SK-N-SH treated with all-trans-retinoic acid at 6 μM for 48 hours (cell line): Measurements from ENCODE around the gene TAF13.

Experiments used
- ATAC-seq: fragments of 200-7000 bp; cut with Tn5 transposase; 3 replicates; pipeline ENCODE4 v1.9.1; 2020; ENCODE audit warnings: mild to moderate bottlenecking, moderate library complexity
- ARNTL ChIP-seq: fragments of 450-650 bp; formaldehyde crosslinking; IDR thresholded peaks from 2 replicates; pipeline ENCODE4 v1.5.0; 2020; ENCODE audit warnings: low read depth, mild to moderate bottlenecking, moderate library complexity, borderline replicate concordance
- BACH2 ChIP-seq: fragments of 250-450 bp; sonication (Bioruptor Pico); IDR thresholded peaks from 2 replicates; pipeline ENCODE4 v1.9.0; 2021; ENCODE audit warnings: mild to moderate bottlenecking, borderline replicate concordance
- CREB5 ChIP-seq: fragments of 250-450 bp; sonication (Bioruptor Pico); IDR thresholded peaks from 2 replicates; pipeline ENCODE4 v1.5.1; 2020; ENCODE audit warnings: low read depth, mild to moderate bottlenecking, moderate library complexity
- CSRNP3 ChIP-seq: fragments of 250-450 bp; sonication (Bioruptor Pico); IDR thresholded peaks from 2 replicates; pipeline ENCODE4 v1.5.1; 2021; ENCODE audit warnings: mild to moderate bottlenecking, moderate library complexity
- ESRRG ChIP-seq: fragments of 250-450 bp; sonication (Bioruptor Pico); IDR thresholded peaks from 2 replicates; pipeline ENCODE4 v1.6.1; 2021; ENCODE audit warnings: mild to moderate bottlenecking
- GLIS3 ChIP-seq: fragments of 250-450 bp; sonication (Bioruptor Pico); IDR thresholded peaks from 2 replicates; pipeline ENCODE4 v1.5.0; 2020; ENCODE audit warnings: mild to moderate bottlenecking, moderate library complexity
- ISL1 ChIP-seq: fragments of 250-450 bp; sonication (Bioruptor Pico); IDR thresholded peaks from 2 replicates; pipeline ENCODE4 v2.1.2; 2022; ENCODE audit warnings: mild to moderate bottlenecking, moderate library complexity
- OSR1 ChIP-seq: fragments of 250-450 bp; sonication (Bioruptor Pico); IDR thresholded peaks from 2 replicates; pipeline ENCODE4 v1.8.0; 2022; ENCODE audit warnings: moderate library complexity, mild to moderate bottlenecking, inconsistent platforms
- PATZ1 ChIP-seq: fragments of 250-450 bp; sonication (Bioruptor Pico); IDR thresholded peaks from 2 replicates; pipeline ENCODE4 v1.8.0; 2020; ENCODE audit warnings: mild to moderate bottlenecking, moderate library complexity, borderline replicate concordance
- POU6F1 ChIP-seq: fragments of 250-450 bp; sonication (Bioruptor Pico); IDR thresholded peaks from 2 replicates; pipeline ENCODE4 v1.8.0; 2021; ENCODE audit warnings: low read depth, mild to moderate bottlenecking, moderate library complexity, borderline replicate concordance
- SNAI2 ChIP-seq: fragments of 250-450 bp; sonication (Bioruptor Pico); IDR thresholded peaks from 2 replicates; pipeline ENCODE4 v1.5.0; 2020; ENCODE audit warnings: mild to moderate bottlenecking, moderate library complexity
- TCF4 ChIP-seq: fragments of 250-450 bp; sonication (Bioruptor Pico); IDR thresholded peaks from 2 replicates; pipeline ENCODE4 v1.8.0; 2021; ENCODE audit warnings: mild to moderate bottlenecking, moderate library complexity, borderline replicate concordance
- TOX ChIP-seq: fragments of 250-450 bp; sonication (Bioruptor Pico); IDR thresholded peaks from 2 replicates; pipeline ENCODE4 v1.8.0; 2021; ENCODE audit warnings: mild to moderate bottlenecking, moderate library complexity, borderline replicate concordance
- TSHZ2 ChIP-seq: fragments of 250-450 bp; sonication (Bioruptor Pico); IDR thresholded peaks from 2 replicates; pipeline ENCODE4 v1.5.0; 2020; ENCODE audit warnings: mild to moderate bottlenecking, moderate library complexity
- ZC3H10 ChIP-seq: fragments of 250-450 bp; sonication (Bioruptor Pico); IDR thresholded peaks from 2 replicates; pipeline ENCODE4 v1.5.1; 2021; ENCODE audit warnings: mild to moderate bottlenecking, moderate library complexity
- ZFP3 ChIP-seq: fragments of 250-450 bp; sonication (Bioruptor Pico); IDR thresholded peaks from 2 replicates; pipeline ENCODE4 v1.5.0; 2020; ENCODE audit warnings: mild to moderate bottlenecking, moderate library complexity
- ZFP30 ChIP-seq: fragments of 450-650 bp; formaldehyde crosslinking; IDR thresholded peaks from 2 replicates; pipeline ENCODE4 v1.5.0; 2022; ENCODE audit warnings: mild to moderate bottlenecking, moderate library complexity
- ZNF70 ChIP-seq: fragments of 450-650 bp; formaldehyde crosslinking; IDR thresholded peaks from 2 replicates; pipeline ENCODE4 v1.5.0; 2020; ENCODE audit warnings: mild to moderate bottlenecking, moderate library complexity
- ZNF8 ChIP-seq: fragments of 450-650 bp; formaldehyde crosslinking; IDR thresholded peaks from 2 replicates; pipeline ENCODE4 v1.5.0; 2020; ENCODE audit warnings: mild to moderate bottlenecking, moderate library complexity

The TAF13 gene

GRCh38 chr1:109045595-109045994, 30.2 kb downstream of the TAF13 start:
- ATAC-seq: no peak
- TF ChIP-seq ZNF70 (CRISPR knock-in tag): no peak
- no peak for TF ChIP-seq ZFP3 (CRISPR knock-in tag)
- no peak for TF ChIP-seq CREB5 (CRISPR knock-in tag)
- no peak for TF ChIP-seq SNAI2 (CRISPR knock-in tag)

GRCh38 chr1:109041621-109042468, 34.0 kb downstream of the TAF13 start, which contains the start of gene WDR47:
Gene WDR47 (minus strand): TSS chr1:109042102. CDS start chr1:109023512, 18,590 bp downstream.
- TF ChIP-seq OSR1: no peak
- ATAC-seq: peak; percentile 96

- ATAC-seq: peak; percentile 74
Observed at GRCh38 chr1:109040989-109041620, 34.7 kb downstream of the TAF13 start.

GRCh38 chr1:109040627-109040988, 35.2 kb downstream of the TAF13 start:
- ATAC-seq: no peak
- TF ChIP-seq PATZ1 (CRISPR knock-in tag) (no peak), BACH2 (CRISPR knock-in tag) (no peak), TOX (CRISPR knock-in tag) (no peak), ESRRG (CRISPR knock-in tag) (no peak), ARNTL (CRISPR knock-in tag) (no peak), ISL1 (CRISPR knock-in tag) (no peak)
- TF ChIP-seq, all 23 proteins: peak for 0

More at GRCh38 chr1:109040989-109041620, 34.7 kb downstream of the TAF13 start:
- no peak for TF ChIP-seq TCF4
- no peak for TF ChIP-seq ZC3H10 (CRISPR knock-in tag)
- TF ChIP-seq POU6F1 (CRISPR knock-in tag): no peak
- no peak for TF ChIP-seq ARNTL (CRISPR knock-in tag)
- no peak for TF ChIP-seq ESRRG (CRISPR knock-in tag)
- TF ChIP-seq ZFP30 (CRISPR knock-in tag): no peak
- no peak for TF ChIP-seq ZNF8 (CRISPR knock-in tag)
- TF ChIP-seq ISL1 (CRISPR knock-in tag): no peak
- TF ChIP-seq OSR1: no peak
- TF ChIP-seq TOX (CRISPR knock-in tag): no peak
- no peak for TF ChIP-seq GLIS3 (CRISPR knock-in tag)

GRCh38 chr1:109034382-109034781, 41.4 kb downstream of the TAF13 start:
- TF ChIP-seq OSR1 (no peak), SNAI2 (CRISPR knock-in tag) (no peak), ZFP30 (CRISPR knock-in tag) (no peak), ZNF8 (CRISPR knock-in tag) (no peak), PATZ1 (CRISPR knock-in tag) (no peak), ARNTL (CRISPR knock-in tag) (no peak), CREB5 (CRISPR knock-in tag) (no peak), CSRNP3 (no peak), TSHZ2 (CRISPR knock-in tag) (no peak)
- ATAC-seq: no peak
